Esophagus squamous epithelium (tissue), 4 donors: Measurements from ENCODE around the gene C1QTNF1.

ENCODE experiments used
- POLR2A ChIP-seq, 4 donors: fragments of 450-650 bp; IDR thresholded peaks; one replicate each; pipeline ENCODE4 v1.6.1; 2017; ENCODE audit warnings: antibody characterized with exemption in 4 of 4, mild to moderate bottlenecking in 4 of 4, moderate library complexity in 3 of 4
- TF ChIP-seq, protein P1 (sequence below), 6 experiments: fragments of 450-650 bp in 4 of 6; fragments of 200-600 bp in 2 of 6; sonication (generic) in 2 of 6; IDR thresholded peaks; one replicate each; pipeline ENCODE4 v1.5.1; 2016 to 2019; ENCODE audit warnings: antibody characterized with exemption in 6 of 6, mild to moderate bottlenecking in 4 of 6, moderate library complexity in 4 of 6

DNA sequence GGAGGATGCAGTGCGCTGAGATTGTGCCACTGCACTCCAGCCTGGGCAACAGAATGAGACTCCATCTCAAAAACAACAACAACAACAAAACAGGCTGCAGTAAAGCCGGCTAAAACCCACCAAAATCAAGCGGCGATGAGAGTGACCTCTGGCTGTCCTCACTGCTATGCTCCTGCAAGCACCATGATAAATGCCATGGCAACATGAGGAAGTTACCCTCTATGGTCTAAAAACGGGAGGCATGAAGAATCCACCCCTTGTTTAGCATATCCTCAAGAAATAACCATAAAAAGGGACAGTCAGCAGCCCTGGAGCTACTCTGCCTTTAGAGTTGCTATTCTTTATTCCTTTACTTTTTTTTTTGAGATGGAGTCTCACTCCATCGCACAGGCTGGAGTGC, 35.8 kb upstream of the C1QTNF1 start:
- TF ChIP-seq, protein P1, sequence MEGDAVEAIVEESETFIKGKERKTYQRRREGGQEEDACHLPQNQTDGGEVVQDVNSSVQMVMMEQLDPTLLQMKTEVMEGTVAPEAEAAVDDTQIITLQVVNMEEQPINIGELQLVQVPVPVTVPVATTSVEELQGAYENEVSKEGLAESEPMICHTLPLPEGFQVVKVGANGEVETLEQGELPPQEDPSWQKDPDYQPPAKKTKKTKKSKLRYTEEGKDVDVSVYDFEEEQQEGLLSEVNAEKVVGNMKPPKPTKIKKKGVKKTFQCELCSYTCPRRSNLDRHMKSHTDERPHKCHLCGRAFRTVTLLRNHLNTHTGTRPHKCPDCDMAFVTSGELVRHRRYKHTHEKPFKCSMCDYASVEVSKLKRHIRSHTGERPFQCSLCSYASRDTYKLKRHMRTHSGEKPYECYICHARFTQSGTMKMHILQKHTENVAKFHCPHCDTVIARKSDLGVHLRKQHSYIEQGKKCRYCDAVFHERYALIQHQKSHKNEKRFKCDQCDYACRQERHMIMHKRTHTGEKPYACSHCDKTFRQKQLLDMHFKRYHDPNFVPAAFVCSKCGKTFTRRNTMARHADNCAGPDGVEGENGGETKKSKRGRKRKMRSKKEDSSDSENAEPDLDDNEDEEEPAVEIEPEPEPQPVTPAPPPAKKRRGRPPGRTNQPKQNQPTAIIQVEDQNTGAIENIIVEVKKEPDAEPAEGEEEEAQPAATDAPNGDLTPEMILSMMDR (IDR thresholded peaks at IDR 0.05): no peak
- TF ChIP-seq POLR2A (IDR thresholded peaks at IDR 0.05): no peak
